Right renal pelvis (tissue), 4 donors: Measurements from ENCODE around the gene HSPB6. TPM values are rescaled to one million over a fixed set of nuclear protein-coding genes. Genes with fewer than 3 reads are reported as not detected.
"Not testable (repeated sequence)": the region's sequence is repeated elsewhere in the genome, so short reads cannot be mapped to it uniquely, and the experiment has no call there.

Experiments used
- DNase-seq, 4 donors: peaks; one replicate each; pipeline ENCODE4 v3.0.0-alpha.2; 2013; ENCODE audit warnings: low read depth in 4 of 4, low spot score in 3 of 4, missing footprints in 1 of 4
- polyA plus RNA-seq, 4 donors: library from polyadenylated mRNA; unstranded; fragments of 120-200 nt; gene quantifications; one replicate each; pipeline ENCODE4 v1.2.1, GENCODE V29; 2013; ENCODE audit not compliant: insufficient read length in 4 of 4

The HSPB6 gene
- polyA plus RNA-seq, 4 donors: 26.2 to 30.4 (median 27.8) TPM

- no peak for DNase-seq
These were observed 23.4 kb downstream of the HSPB6 start for GRCh38 chr19:35733180-35734125.

- no peak for DNase-seq
These were observed 24.2 kb downstream of the HSPB6 start for GRCh38 chr19:35732540-35733179.

GRCh38 chr19:35731779-35732405 lies 24.9 kb downstream of the HSPB6 start:
- DNase-seq: no peak

- DNase-seq: no peak
These were observed 25.5 kb downstream of the HSPB6 start for GRCh38 chr19:35731353-35731752.

GRCh38 chr19:35730326-35730725 lies 26.5 kb downstream of the HSPB6 start:
- DNase-seq: no peak

GRCh38 chr19:35729763-35730162 lies 27.1 kb downstream of the HSPB6 start:
- DNase-seq: no peak

GRCh38 chr19:35729021-35729420 lies 27.8 kb downstream of the HSPB6 start:
- DNase-seq: no peak

GRCh38 chr19:35727956-35728706 lies 28.7 kb downstream of the HSPB6 start:
- DNase-seq: no peak

GRCh38 chr19:35727053-35727955 lies 29.5 kb downstream of the HSPB6 start:
- DNase-seq: no peak

GRCh38 chr19:35725216-35725861 lies 31.5 kb downstream of the HSPB6 start:
- DNase-seq: no peak

- no peak for DNase-seq
These were observed 32.3 kb downstream of the HSPB6 start for GRCh38 chr19:35724560-35724959.

GRCh38 chr19:35724132-35724531 lies 32.7 kb downstream of the HSPB6 start:
- not testable (repeated sequence) for DNase-seq

GRCh38 chr19:35723671-35724070 lies 33.2 kb downstream of the HSPB6 start:
- no peak for DNase-seq

GRCh38 chr19:35722897-35723296 lies 33.9 kb downstream of the HSPB6 start:
- no peak for DNase-seq

GRCh38 chr19:35722461-35722860 lies 34.4 kb downstream of the HSPB6 start:
- no peak for DNase-seq

- no peak for DNase-seq
These were observed 35.5 kb downstream of the HSPB6 start for GRCh38 chr19:35721374-35721773.

GRCh38 chr19:35720648-35721047 lies 36.2 kb downstream of the HSPB6 start:
- DNase-seq: no peak

- DNase-seq: no peak
These were observed 36.7 kb downstream of the HSPB6 start for GRCh38 chr19:35720163-35720524.
